Urinary bladder (tissue), 4 donors: ENCODE data around the gene NPTX2. TPM values are rescaled to one million over a fixed set of nuclear protein-coding genes. Genes with fewer than 3 reads are reported as not detected.

Experiments used
- DNase-seq: peaks from one replicate; pipeline ENCODE4 v3.0.0-alpha.2; 2015; ENCODE audit errors: extremely low spot score
- H3K27ac ChIP-seq: one replicate; pipeline ENCODE4 v1.5.1; 2013; ENCODE audit warnings: low read depth, mild to moderate bottlenecking, moderate library complexity
- H3K36me3 ChIP-seq: one replicate; pipeline ENCODE4 v1.6.1; 2013; ENCODE audit warnings: mild to moderate bottlenecking, moderate library complexity; ENCODE audit not compliant: insufficient read depth
- H3K4me1 ChIP-seq: one replicate; pipeline ENCODE4 v1.6.1; 2013; ENCODE audit warnings: mild to moderate bottlenecking, moderate library complexity; ENCODE audit not compliant: insufficient read depth
- H3K4me3 ChIP-seq: one replicate; pipeline ENCODE4 v1.5.1; 2013; ENCODE audit warnings: low read depth, low read length
- WGBS: extraction: QIAGEN DNeasy Blood & Tissue Kit; methylation state at CpG from one replicate; pipeline ENCODE4 v1.1.7; 2013; 5-methylcytosine and 5-hydroxymethylcytosine counted together
- polyA plus RNA-seq: library from polyadenylated mRNA; stranded (reverse); fragments of 200-250 nt; gene quantifications from one replicate; pipeline ENCODE4 v1.2.3, GENCODE V29; 2013
- total RNA-seq: library from RNA; depleted of rRNA; stranded (reverse); fragments of >200 nt; gene quantifications from one replicate; pipeline ENCODE4 v1.2.3, GENCODE V29; 2014
- donor health status: healthy with polysubstance abuse.
- donor health status: healthy.

The NPTX2 gene
- total and polyA plus RNA-seq, 2 donors, result 7.2 to 12.1 TPM

- DNase-seq, result no peak
- Histone ChIP-seq H3K36me3 (no peaks in the 10 kb centered on the region), H3K4me1 (no peaks in the 10 kb centered on the region), H3K4me3 (no peak overlapping the region), H3K27ac (no peak overlapping the region)
- WGBS, result 82% methylated on average over 6 of the region's 6 CpGs
These were observed 34.7 kb downstream of the NPTX2 start for GRCh38 chr7:98651760-98652159.

- no peak overlapping the region for H3K27ac ChIP-seq
- H3K36me3 ChIP-seq, result no peaks in the 10 kb centered on the region
- no peak for DNase-seq
- H3K4me3 ChIP-seq, result no peak overlapping the region
- H3K4me1 ChIP-seq, result no peaks in the 10 kb centered on the region
- 79% methylated on average over 6 of the region's 6 CpGs for WGBS
These were observed 36.7 kb downstream of the NPTX2 start for GRCh38 chr7:98653601-98654310.

GRCh38 chr7:98654524-98655272 is 37.6 kb downstream of the NPTX2 start:
- Histone ChIP-seq H3K36me3 (no peaks in the 10 kb centered on the region), H3K27ac (no peak overlapping the region), H3K4me3 (no peak overlapping the region), H3K4me1 (no peaks in the 10 kb centered on the region)
- WGBS, result 71% methylated on average over 3 of the region's 3 CpGs
- no peak for DNase-seq

DNA sequence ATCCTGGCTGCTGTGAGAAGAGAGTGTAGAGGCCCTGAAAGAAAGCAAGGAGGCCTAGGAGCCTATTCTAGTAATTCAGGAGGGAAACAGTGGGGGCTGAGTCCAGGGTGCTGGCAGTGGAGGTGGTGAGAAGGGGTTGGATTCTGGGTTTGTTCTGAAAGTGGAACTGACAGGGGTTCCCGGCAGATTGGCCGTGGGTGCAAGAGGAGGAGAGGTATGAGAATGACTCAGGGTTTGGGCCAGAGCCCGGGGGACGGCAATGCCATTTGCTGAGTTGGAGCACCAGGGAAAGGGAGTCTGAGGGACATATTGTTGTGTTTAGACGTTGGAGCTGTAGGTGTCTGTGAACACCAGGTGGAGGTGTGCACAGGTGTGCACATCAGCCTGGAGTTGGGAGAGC is 38.5 kb downstream of the NPTX2 start:
- 85% methylated on average over 5 of the region's 5 CpGs for WGBS
- no peak for DNase-seq

GRCh38 chr7:98656899-98657298 is 39.8 kb downstream of the NPTX2 start:
- no peak overlapping the region for H3K4me3 ChIP-seq
- DNase-seq, result no peak
- no peak overlapping the region for H3K27ac ChIP-seq
- 93% methylated on average over 7 of the region's 7 CpGs for WGBS
- no peaks in the 10 kb centered on the region for H3K4me1 ChIP-seq
- no peaks in the 10 kb centered on the region for H3K36me3 ChIP-seq

More for the DNA sequence above, 38.5 kb downstream of the NPTX2 start:
- Histone ChIP-seq H3K27ac (no peak overlapping the region), H3K4me1 (no peaks in the 10 kb centered on the region), H3K4me3 (no peak overlapping the region), H3K36me3 (no peaks in the 10 kb centered on the region)

DNA sequence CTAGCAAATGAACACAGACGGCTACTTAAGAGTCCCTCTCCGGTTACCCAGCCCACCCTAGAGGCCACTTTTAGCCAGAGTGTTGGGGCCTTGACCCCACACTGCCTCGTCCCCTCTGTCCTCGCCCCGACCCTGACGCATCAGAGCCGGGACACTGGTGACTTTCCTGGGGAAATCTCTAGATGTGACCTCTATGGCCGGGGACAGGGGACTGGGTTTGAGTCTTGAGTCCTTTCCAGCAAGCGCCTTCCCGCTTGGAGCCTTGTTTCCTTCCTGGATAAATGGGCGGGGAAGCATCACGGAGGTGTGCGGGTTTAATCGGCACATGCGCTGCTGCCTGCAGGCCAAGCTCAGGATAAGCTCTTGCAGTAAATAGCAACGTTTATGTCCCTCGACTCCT is 40.7 kb downstream of the NPTX2 start:
- H3K27ac ChIP-seq, result no peak overlapping the region
- H3K4me1 ChIP-seq, result no peaks in the 10 kb centered on the region
- 71% methylated on average over 17 of the region's 17 CpGs for WGBS
- DNase-seq, result no peak
- H3K36me3 ChIP-seq, result no peaks in the 10 kb centered on the region
- no peak overlapping the region for H3K4me3 ChIP-seq

DNA sequence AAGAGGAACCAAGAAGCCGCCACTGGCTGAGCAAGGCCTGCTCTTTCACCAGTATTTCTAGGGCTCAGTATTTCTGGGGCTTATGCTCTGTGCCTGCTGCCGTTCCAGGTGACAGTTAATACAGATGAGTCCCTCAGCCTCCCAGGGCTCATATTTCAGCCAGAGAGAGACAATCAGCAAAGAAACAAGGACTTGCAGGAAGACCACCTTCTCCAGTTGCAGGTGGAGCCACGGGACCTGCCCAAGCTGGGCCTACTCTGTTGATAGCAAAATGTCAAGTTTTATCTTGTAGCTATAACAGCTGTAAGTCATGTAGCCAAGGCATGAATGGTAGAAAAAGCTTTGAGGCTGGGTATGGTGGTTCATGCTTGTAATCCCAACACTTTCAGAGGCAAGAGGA is 42.7 kb downstream of the NPTX2 start:
- 50% methylated on average over 3 of the region's 3 CpGs for WGBS
- H3K36me3 ChIP-seq, result no peaks in the 10 kb centered on the region

DNA sequence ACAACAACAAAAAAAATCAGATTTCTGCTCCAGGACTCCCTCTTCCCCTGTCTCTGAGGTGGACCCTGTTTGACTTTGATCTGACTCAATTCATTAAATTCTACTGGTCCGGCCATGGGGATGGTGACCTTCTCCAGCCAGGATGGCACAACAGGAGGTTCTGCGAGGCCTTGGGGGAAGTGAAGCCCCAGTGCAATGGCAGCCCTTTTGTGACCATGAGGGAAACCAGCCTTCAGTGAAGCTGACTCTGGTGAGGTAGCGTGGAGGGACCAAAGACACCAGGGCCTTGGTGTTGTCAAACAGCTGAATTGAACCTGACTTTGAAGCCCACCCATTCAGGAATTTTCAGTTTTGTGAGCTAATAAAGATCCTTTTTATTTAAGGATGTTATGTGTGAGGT is 44.5 kb downstream of the NPTX2 start:
- H3K36me3 ChIP-seq, result no peaks in the 10 kb centered on the region
- no peak overlapping the region for H3K4me3 ChIP-seq
- H3K27ac ChIP-seq, result no peak overlapping the region
- H3K4me1 ChIP-seq, result no peaks in the 10 kb centered on the region
- no peak for DNase-seq
- WGBS, result 73% methylated on average over 3 of the region's 3 CpGs

More for the DNA sequence above, 42.7 kb downstream of the NPTX2 start:
- Histone ChIP-seq H3K4me3 (no peak overlapping the region), H3K4me1 (no peaks in the 10 kb centered on the region), H3K27ac (no peak overlapping the region)
- DNase-seq, result no peak

DNA sequence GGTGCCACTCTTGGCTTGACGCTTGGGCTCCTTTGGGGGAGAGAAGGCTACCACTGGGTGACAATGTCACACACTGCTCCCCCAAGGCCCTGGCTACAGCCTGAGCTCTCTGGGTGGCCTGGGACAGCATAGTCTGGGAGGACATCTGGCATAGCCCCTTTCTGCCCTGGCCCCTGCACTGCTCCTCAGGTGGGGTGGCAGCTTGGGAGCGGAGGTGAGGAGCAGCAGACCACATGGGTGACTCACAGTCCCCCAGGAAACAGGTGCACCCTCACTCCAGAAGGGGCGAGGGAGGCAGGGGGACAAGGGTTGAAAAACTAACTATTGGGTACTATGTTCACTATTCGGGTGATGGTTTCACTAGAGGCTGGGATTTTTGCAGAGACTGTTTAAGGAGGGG is 45.2 kb downstream of the NPTX2 start:
- no peak for DNase-seq
- H3K4me1 ChIP-seq, result no peaks in the 10 kb centered on the region
- 88% methylated on average over 4 of the region's 4 CpGs for WGBS
- no peak overlapping the region for H3K27ac ChIP-seq
- H3K4me3 ChIP-seq, result no peak overlapping the region
- no peaks in the 10 kb centered on the region for H3K36me3 ChIP-seq

DNA sequence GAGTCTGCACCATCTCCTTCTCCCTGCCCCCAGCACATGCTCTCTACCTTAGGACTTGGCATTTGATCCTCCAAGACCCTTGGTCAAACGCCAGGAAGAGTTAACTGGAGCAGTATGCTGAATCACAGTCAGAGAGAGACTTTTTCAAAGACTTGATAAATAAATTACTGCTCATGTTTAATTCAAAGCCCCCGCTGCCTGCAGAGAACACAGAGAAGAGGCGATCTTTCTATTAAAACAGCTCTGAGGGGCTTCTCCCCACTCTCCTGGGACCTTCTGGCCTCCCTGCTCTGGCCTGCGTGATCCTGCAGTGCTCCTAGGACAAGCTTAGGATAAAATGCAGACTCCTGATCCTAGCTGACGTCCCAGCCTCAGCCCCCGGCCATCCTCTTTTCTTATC is 47.8 kb downstream of the NPTX2 start:
- 79% methylated on average over 6 of the region's 6 CpGs for WGBS
- H3K4me3 ChIP-seq, result no peak overlapping the region
- no peaks in the 10 kb centered on the region for H3K36me3 ChIP-seq
- H3K4me1 ChIP-seq, result no peaks in the 10 kb centered on the region
- H3K27ac ChIP-seq, result no peak overlapping the region
- DNase-seq, result no peak

GRCh38 chr7:98668255-98668654 is 51.2 kb downstream of the NPTX2 start:
- Histone ChIP-seq H3K36me3 (no peaks in the 10 kb centered on the region), H3K4me3 (no peak overlapping the region), H3K4me1 (no peaks in the 10 kb centered on the region), H3K27ac (no peak overlapping the region)
- DNase-seq, result no peak
- WGBS, result 17% methylated on average over 11 of the region's 11 CpGs

- no peak for DNase-seq
- H3K27ac ChIP-seq, result no peak overlapping the region
- H3K4me1 ChIP-seq, result no peaks in the 10 kb centered on the region
- H3K36me3 ChIP-seq, result no peaks in the 10 kb centered on the region
- WGBS, result 57% methylated on average over 9 of the region's 9 CpGs
- H3K4me3 ChIP-seq, result no peak overlapping the region
These were observed 52.4 kb downstream of the NPTX2 start for GRCh38 chr7:98669329-98670000.

GRCh38 chr7:98670186-98670585 is 53.1 kb downstream of the NPTX2 start:
- Histone ChIP-seq H3K4me1 (no peaks in the 10 kb centered on the region), H3K4me3 (no peak overlapping the region), H3K36me3 (no peaks in the 10 kb centered on the region), H3K27ac (no peak overlapping the region)
- DNase-seq, result no peak
- 87% methylated on average over 8 of the region's 8 CpGs for WGBS
